ENCODE data around the gene MYH14. TPM values are rescaled to one million over a fixed set of nuclear protein-coding genes. Genes with fewer than 3 reads are reported as not detected.

MYH14 gene
- polyA plus RNA-seq, 4 donors = 202 to 392 (median 242) TPM

GRCh38 chr19:50171752-50172151, 31.7 kb upstream of the MYH14 start:
- whole genome bisulfite sequencing, 3 donors = 85 to 95% (median 92%) methylated on average over 5 of the region's 5 CpGs
- no peaks in the 10 kb centered on the region for H3K36me3 ChIP-seq (ENCODE audit: control insufficient read depth in 3 of 3, insufficient read depth in 2 of 3, low read depth in 1 of 3, low read length in 3 of 3)
- no peak overlapping the region for H3K4me3 ChIP-seq (ENCODE audit: low read depth in 1 of 3, low read length in 3 of 3)
- DNase-seq (no peak), FAIRE-seq (no peak)
- H3K9me3 ChIP-seq (ENCODE audit: control insufficient read depth in 2 of 2, insufficient read depth in 1 of 2, low read depth in 1 of 2, low read length in 1 of 2) = peaks cover 0 to 12% of the 10 kb centered on the region in 2 donors
- no peak overlapping the region for H3K27ac ChIP-seq (ENCODE audit: low read depth in 1 of 3, low read length in 2 of 3)
- H3K4me1 ChIP-seq (ENCODE audit: control insufficient read depth in 3 of 3, insufficient read depth in 2 of 3, low read depth in 1 of 3, low read length in 2 of 3) = peaks cover 0 to 27% (median 9%) of the 10 kb centered on the region in 3 donors
- H3K27me3 ChIP-seq (ENCODE audit: control insufficient read depth in 3 of 3, insufficient read depth in 3 of 3, low read length in 3 of 3) = no peaks in the 10 kb centered on the region

DNA sequence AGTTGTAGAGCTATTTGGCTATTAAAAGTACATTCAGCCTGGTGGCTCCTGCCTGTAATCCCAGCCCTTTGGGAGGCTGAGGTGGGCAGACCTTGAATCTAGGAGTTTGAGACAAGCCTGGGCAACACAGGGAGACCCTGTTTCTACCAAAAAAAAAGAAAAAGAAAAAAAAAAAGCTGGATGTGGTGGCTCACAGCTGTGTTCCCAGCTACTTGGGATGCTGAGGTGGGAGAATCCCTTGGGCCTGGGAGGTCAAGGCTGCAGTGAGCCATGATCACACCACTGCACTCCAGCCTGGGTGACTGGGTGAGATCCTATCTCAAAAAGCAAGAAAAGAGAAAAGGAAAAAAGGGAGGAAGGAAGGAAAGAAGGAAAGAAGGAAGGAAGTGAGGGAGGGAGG, 30.7 kb upstream of the MYH14 start:
- H3K27ac ChIP-seq (ENCODE audit: low read depth in 1 of 3, low read length in 2 of 3) = peak overlapping the region; percentile 62 to 92 (median 79)
- peaks cover 0 to 14% of the 10 kb centered on the region in 2 donors for H3K9me3 ChIP-seq (ENCODE audit: control insufficient read depth in 2 of 2, insufficient read depth in 1 of 2, low read depth in 1 of 2, low read length in 1 of 2)
- H3K27me3 ChIP-seq (ENCODE audit: control insufficient read depth in 3 of 3, insufficient read depth in 3 of 3, low read length in 3 of 3) = no peaks in the 10 kb centered on the region
- H3K4me1 ChIP-seq (ENCODE audit: control insufficient read depth in 3 of 3, insufficient read depth in 2 of 3, low read depth in 1 of 3, low read length in 2 of 3) = peaks cover 0 to 30% (median 7%) of the 10 kb centered on the region in 3 donors
- DNase-seq (no peak), FAIRE-seq (no peak)
- no peak overlapping the region for H3K4me3 ChIP-seq (ENCODE audit: low read depth in 1 of 3, low read length in 3 of 3)
- no peaks in the 10 kb centered on the region for H3K36me3 ChIP-seq (ENCODE audit: control insufficient read depth in 3 of 3, insufficient read depth in 2 of 3, low read depth in 1 of 3, low read length in 3 of 3)

- FAIRE-seq (no peak), DNase-seq (peak; percentile 95 to 96)
- 11 to 43% (median 33%) methylated on average over 8 of the region's 8 CpGs for WGBS, 3 donors
- H3K4me1 ChIP-seq (ENCODE audit: control insufficient read depth in 3 of 3, insufficient read depth in 2 of 3, low read depth in 1 of 3, low read length in 2 of 3) = peaks cover 0 to 30% (median 7%) of the 10 kb centered on the region in 3 donors
- no peak overlapping the region for H3K4me3 ChIP-seq (ENCODE audit: low read depth in 1 of 3, low read length in 3 of 3)
- no peaks in the 10 kb centered on the region for H3K36me3 ChIP-seq (ENCODE audit: control insufficient read depth in 3 of 3, insufficient read depth in 2 of 3, low read depth in 1 of 3, low read length in 3 of 3)
- peak overlapping the region; percentile 82 to 94 (median 90) for H3K27ac ChIP-seq (ENCODE audit: low read depth in 1 of 3, low read length in 2 of 3)
- no peaks in the 10 kb centered on the region for H3K27me3 ChIP-seq (ENCODE audit: control insufficient read depth in 3 of 3, insufficient read depth in 3 of 3, low read length in 3 of 3)
- H3K9me3 ChIP-seq (ENCODE audit: control insufficient read depth in 2 of 2, insufficient read depth in 1 of 2, low read depth in 1 of 2, low read length in 1 of 2) = peaks cover 0 to 17% of the 10 kb centered on the region in 2 donors
Measured at GRCh38 chr19:50173127-50173526, 30.3 kb upstream of the MYH14 start.

DNA sequence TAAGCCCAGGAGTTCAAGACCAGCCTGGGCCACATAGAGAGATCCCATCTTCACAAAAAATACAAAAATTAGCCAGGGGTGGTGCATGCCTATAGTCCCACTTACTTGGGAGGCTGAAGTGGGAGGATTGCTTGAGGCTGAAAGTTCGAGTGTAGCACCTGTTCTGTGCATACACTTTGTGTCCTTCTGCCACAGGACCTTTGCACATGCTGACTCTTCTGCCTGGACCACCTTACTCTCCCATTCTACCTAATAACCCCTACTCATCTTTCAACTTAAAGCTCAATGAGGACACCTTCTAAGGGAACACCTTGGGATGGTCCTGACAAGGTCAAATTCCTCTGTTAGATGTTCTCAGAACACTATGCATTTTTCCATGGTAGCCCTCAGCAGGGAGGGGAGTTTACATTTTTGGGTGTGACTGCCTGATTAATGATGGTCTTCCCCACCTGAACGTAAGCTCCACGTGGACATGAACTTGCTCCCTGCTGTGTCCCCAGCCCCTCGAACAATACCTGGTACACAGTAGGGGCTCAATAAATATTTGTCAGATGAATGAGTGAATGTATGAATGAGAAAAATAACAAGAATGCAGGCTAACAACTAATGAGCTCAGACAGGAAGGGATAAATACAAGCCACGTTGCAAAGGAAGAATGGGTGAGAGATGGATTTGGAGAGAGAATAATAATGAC, 29.2 kb upstream of the MYH14 start:
- peak overlapping the region in 1 of 3 donors; percentile 26 for H3K27ac ChIP-seq (ENCODE audit: low read depth in 1 of 3, low read length in 2 of 3)
- H3K27me3 ChIP-seq (ENCODE audit: control insufficient read depth in 3 of 3, insufficient read depth in 3 of 3, low read length in 3 of 3) = no peaks in the 10 kb centered on the region
- no peak overlapping the region for H3K4me3 ChIP-seq (ENCODE audit: low read depth in 1 of 3, low read length in 3 of 3)
- peaks cover 0 to 12% of the 10 kb centered on the region in 2 donors for H3K9me3 ChIP-seq (ENCODE audit: control insufficient read depth in 2 of 2, insufficient read depth in 1 of 2, low read depth in 1 of 2, low read length in 1 of 2)
- H3K4me1 ChIP-seq (ENCODE audit: control insufficient read depth in 3 of 3, insufficient read depth in 2 of 3, low read depth in 1 of 3, low read length in 2 of 3) = peaks cover 0 to 34% (median 4%) of the 10 kb centered on the region in 3 donors
- DNase-seq = no peak
- no peak for FAIRE-seq
- WGBS, 3 donors = 60 to 65% (median 64%) methylated on average over 5 of the region's 5 CpGs
- H3K36me3 ChIP-seq (ENCODE audit: control insufficient read depth in 3 of 3, insufficient read depth in 2 of 3, low read depth in 1 of 3, low read length in 3 of 3) = no peaks in the 10 kb centered on the region

GRCh38 chr19:50175924-50176323, 27.5 kb upstream of the MYH14 start:
- Histone ChIP-seq H3K27ac (ENCODE audit: low read depth in 1 of 3, low read length in 2 of 3) (peak overlapping the region in 1 of 3 donors; percentile 73), H3K36me3 (ENCODE audit: control insufficient read depth in 3 of 3, insufficient read depth in 2 of 3, low read depth in 1 of 3, low read length in 3 of 3) (no peaks in the 10 kb centered on the region), H3K27me3 (ENCODE audit: control insufficient read depth in 3 of 3, insufficient read depth in 3 of 3, low read length in 3 of 3) (no peaks in the 10 kb centered on the region), H3K9me3 (ENCODE audit: control insufficient read depth in 2 of 2, insufficient read depth in 1 of 2, low read depth in 1 of 2, low read length in 1 of 2) (peaks cover 0 to 17% of the 10 kb centered on the region in 2 donors), H3K4me3 (ENCODE audit: low read depth in 1 of 3, low read length in 3 of 3) (no peak overlapping the region), H3K4me1 (ENCODE audit: control insufficient read depth in 3 of 3, insufficient read depth in 2 of 3, low read depth in 1 of 3, low read length in 2 of 3) (peaks cover 0 to 42% (median 3%) of the 10 kb centered on the region in 3 donors)
- WGBS, 3 donors = 84 to 87% (median 85%) methylated on average over 10 of the region's 10 CpGs
- no peak for DNase-seq
- FAIRE-seq = no peak

DNA sequence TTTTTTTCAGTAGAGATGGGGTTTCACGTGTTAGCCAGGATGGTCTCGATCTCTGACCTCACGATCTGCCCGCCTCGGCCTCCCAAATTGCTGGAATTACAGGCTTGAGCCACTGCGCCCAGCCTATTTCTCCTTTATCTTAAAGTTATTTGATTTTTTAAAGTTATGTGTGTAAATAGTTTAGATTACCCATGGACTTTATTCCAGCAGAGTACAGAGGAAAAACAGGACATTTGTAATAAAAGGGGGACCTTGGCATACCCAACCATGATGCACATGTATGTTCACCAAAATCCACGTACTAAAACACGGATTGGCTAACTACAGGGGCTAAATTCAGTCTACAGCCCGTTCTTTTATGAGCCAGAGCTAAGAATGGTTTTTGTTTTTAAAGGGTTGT, 26.6 kb upstream of the MYH14 start:
- Histone ChIP-seq H3K36me3 (ENCODE audit: control insufficient read depth in 3 of 3, insufficient read depth in 2 of 3, low read depth in 1 of 3, low read length in 3 of 3) (no peaks in the 10 kb centered on the region), H3K4me1 (ENCODE audit: control insufficient read depth in 3 of 3, insufficient read depth in 2 of 3, low read depth in 1 of 3, low read length in 2 of 3) (peaks cover 0 to 50% (median 3%) of the 10 kb centered on the region in 3 donors), H3K4me3 (ENCODE audit: low read depth in 1 of 3, low read length in 3 of 3) (no peak overlapping the region), H3K27me3 (ENCODE audit: control insufficient read depth in 3 of 3, insufficient read depth in 3 of 3, low read length in 3 of 3) (no peaks in the 10 kb centered on the region), H3K9me3 (ENCODE audit: control insufficient read depth in 2 of 2, insufficient read depth in 1 of 2, low read depth in 1 of 2, low read length in 1 of 2) (peaks cover 0 to 17% of the 10 kb centered on the region in 2 donors), H3K27ac (ENCODE audit: low read depth in 1 of 3, low read length in 2 of 3) (peak overlapping the region in 1 of 3 donors; percentile 73)
- DNase-seq (peak in 1 of 2 donors; percentile 56), FAIRE-seq (no peak)
- WGBS, 3 donors = 35 to 66% (median 52%) methylated on average over 9 of the region's 9 CpGs

GRCh38 chr19:50178320-50178719, 25.1 kb upstream of the MYH14 start:
- H3K27ac ChIP-seq (ENCODE audit: low read depth in 1 of 3, low read length in 2 of 3) = peak overlapping the region; percentile 2 to 82 (median 73)
- DNase-seq (peak; percentile 52 to 62), FAIRE-seq (no peak)
- H3K9me3 ChIP-seq (ENCODE audit: control insufficient read depth in 2 of 2, insufficient read depth in 1 of 2, low read depth in 1 of 2, low read length in 1 of 2) = peaks cover 0 to 17% of the 10 kb centered on the region in 2 donors
- 73 to 79% (median 79%) methylated on average over 1 of the region's 1 CpG for WGBS, 3 donors
- H3K36me3 ChIP-seq (ENCODE audit: control insufficient read depth in 3 of 3, insufficient read depth in 2 of 3, low read depth in 1 of 3, low read length in 3 of 3) = no peaks in the 10 kb centered on the region
- peaks cover 0 to 42% (median 3%) of the 10 kb centered on the region in 3 donors for H3K4me1 ChIP-seq (ENCODE audit: control insufficient read depth in 3 of 3, insufficient read depth in 2 of 3, low read depth in 1 of 3, low read length in 2 of 3)
- H3K4me3 ChIP-seq (ENCODE audit: low read depth in 1 of 3, low read length in 3 of 3) = no peak overlapping the region
- H3K27me3 ChIP-seq (ENCODE audit: control insufficient read depth in 3 of 3, insufficient read depth in 3 of 3, low read length in 3 of 3) = no peaks in the 10 kb centered on the region

DNA sequence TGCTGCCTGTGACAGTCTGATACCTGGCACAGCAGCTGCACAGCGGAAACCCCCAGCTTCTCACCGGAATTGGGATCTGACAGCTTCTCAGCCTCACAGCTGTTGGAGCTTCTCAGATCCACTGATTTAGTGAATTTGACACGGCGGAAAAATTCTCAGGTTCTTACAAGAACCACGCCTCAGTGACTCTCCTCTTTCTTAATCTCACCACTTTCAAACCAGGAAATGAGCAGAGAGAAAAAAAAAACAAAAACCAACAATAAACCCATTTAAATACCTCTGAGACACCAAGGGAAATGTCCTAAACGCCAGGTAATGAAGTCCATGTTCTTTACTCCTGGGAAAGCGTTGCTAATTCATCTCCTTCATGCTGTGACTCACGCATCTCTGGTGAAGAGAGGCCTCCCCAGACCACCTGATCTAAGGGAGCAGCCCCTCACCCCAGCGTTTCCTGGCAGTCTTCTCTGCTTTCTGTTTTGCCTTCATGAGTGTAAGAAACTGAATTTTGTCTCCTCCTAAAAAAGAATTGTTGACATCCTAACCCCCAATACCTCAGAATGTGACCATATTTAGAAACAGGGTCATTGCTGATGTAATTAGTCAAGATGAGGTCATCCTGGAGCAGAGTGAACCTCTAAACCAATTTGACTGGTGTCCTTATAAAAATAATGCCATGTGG, 24.4 kb upstream of the MYH14 start:
- peak; percentile 62 to 75 for DNase-seq
- Histone ChIP-seq H3K4me3 (ENCODE audit: low read depth in 1 of 3, low read length in 3 of 3) (no peak overlapping the region), H3K9me3 (ENCODE audit: control insufficient read depth in 2 of 2, insufficient read depth in 1 of 2, low read depth in 1 of 2, low read length in 1 of 2) (peaks cover 0 to 16% of the 10 kb centered on the region in 2 donors), H3K4me1 (ENCODE audit: control insufficient read depth in 3 of 3, insufficient read depth in 2 of 3, low read depth in 1 of 3, low read length in 2 of 3) (peaks cover 0 to 37% (median 0%) of the 10 kb centered on the region in 3 donors), H3K36me3 (ENCODE audit: control insufficient read depth in 3 of 3, insufficient read depth in 2 of 3, low read depth in 1 of 3, low read length in 3 of 3) (no peaks in the 10 kb centered on the region), H3K27me3 (ENCODE audit: control insufficient read depth in 3 of 3, insufficient read depth in 3 of 3, low read length in 3 of 3) (no peaks in the 10 kb centered on the region), H3K27ac (ENCODE audit: low read depth in 1 of 3, low read length in 2 of 3) (peak overlapping the region; percentile 46 to 82 (median 73))
- no peak for FAIRE-seq
- 12 to 37% (median 26%) methylated on average over 9 of the region's 9 CpGs for WGBS, 3 donors
